SK-N-SH (cell line): ENCODE results near the gene SPRN.

ENCODE experiments used
- RCOR1 ChIP-seq: fragments of 150-350 bp; IDR thresholded peaks from 2 replicates; pipeline ENCODE4 v1.6.1; 2017; ENCODE audit warnings: antibody characterized with exemption, low read length
- TAF1 ChIP-seq: IDR thresholded peaks from 2 replicates; pipeline ENCODE4 v1.6.1; 2012; ENCODE audit warnings: low read depth, mild to moderate bottlenecking, low read length, moderate library complexity, borderline replicate concordance
- YY1 ChIP-seq: IDR thresholded peaks from 2 replicates; pipeline ENCODE4 v1.4.0; 2012; ENCODE audit warnings: low read depth, mild to moderate bottlenecking
- TF ChIP-seq, protein P1 (sequence below): fragments of 200-600 bp; sonication (generic); IDR thresholded peaks from 2 replicates; pipeline ENCODE4 v1.6.1; 2017; ENCODE audit warnings: antibody characterized with exemption, mild to moderate bottlenecking, moderate library complexity
- TF ChIP-seq, protein P2 (sequence below): IDR thresholded peaks from 2 replicates; pipeline ENCODE4 v1.4.0; 2012; ENCODE audit warnings: low read depth

DNA sequence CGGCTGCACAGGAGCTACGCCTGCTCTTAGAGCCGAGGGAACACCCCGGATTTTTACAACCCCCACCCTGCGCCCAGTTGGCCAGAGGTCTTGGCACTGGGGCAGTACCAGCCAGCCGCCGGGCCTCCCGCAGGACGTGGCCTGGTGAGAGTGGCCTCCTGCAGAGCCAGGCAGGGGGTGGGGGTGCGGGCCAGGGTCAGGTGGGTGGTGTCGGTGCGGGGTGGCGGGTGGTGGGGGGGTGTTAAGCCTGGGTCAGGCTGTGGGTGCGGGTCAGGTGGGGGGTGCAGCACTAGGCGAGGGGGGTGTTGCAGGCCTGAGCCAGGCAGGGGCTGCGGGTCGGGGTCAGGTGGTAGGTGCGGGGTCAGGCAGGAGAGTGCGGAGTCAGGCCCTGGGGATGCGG, 51.9 kb downstream of the SPRN start:
- TF ChIP-seq, protein P1, sequence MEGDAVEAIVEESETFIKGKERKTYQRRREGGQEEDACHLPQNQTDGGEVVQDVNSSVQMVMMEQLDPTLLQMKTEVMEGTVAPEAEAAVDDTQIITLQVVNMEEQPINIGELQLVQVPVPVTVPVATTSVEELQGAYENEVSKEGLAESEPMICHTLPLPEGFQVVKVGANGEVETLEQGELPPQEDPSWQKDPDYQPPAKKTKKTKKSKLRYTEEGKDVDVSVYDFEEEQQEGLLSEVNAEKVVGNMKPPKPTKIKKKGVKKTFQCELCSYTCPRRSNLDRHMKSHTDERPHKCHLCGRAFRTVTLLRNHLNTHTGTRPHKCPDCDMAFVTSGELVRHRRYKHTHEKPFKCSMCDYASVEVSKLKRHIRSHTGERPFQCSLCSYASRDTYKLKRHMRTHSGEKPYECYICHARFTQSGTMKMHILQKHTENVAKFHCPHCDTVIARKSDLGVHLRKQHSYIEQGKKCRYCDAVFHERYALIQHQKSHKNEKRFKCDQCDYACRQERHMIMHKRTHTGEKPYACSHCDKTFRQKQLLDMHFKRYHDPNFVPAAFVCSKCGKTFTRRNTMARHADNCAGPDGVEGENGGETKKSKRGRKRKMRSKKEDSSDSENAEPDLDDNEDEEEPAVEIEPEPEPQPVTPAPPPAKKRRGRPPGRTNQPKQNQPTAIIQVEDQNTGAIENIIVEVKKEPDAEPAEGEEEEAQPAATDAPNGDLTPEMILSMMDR, result no peak
- TF ChIP-seq, protein P2, sequence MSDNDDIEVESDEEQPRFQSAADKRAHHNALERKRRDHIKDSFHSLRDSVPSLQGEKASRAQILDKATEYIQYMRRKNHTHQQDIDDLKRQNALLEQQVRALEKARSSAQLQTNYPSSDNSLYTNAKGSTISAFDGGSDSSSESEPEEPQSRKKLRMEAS, result no peak
- TF ChIP-seq TAF1 (no peak), RCOR1 (no peak), YY1 (no peak)
